GM12878 (cell line): ENCODE measurements around the gene AMH.

Experiments used
- MAX ChIP-seq: IDR thresholded peaks from 2 replicates; pipeline ENCODE4 v1.6.1; 2012; ENCODE audit warnings: low read depth, low read length, improper control_type of control experiment
- POLR2AphosphoS5 ChIP-seq: IDR thresholded peaks from 2 replicates; pipeline ENCODE4 v1.6.1; 2011; ENCODE audit warnings: mild to moderate bottlenecking, low read length, inconsistent platforms
- RCOR1 ChIP-seq: conservative IDR thresholded peaks from 2 replicates; pipeline ENCODE4 v1.6.1; 2012; ENCODE audit warnings: low read depth, low read length, improper control_type of control experiment
- ZBTB40 ChIP-seq: fragments of 450-650 bp; IDR thresholded peaks from 2 replicates; pipeline ENCODE4 v1.6.1; 2016; ENCODE audit warnings: mild to moderate bottlenecking, moderate library complexity, borderline replicate concordance

GRCh38 chr19:2235381-2236063 is 13.6 kb upstream of the AMH start:
- no peak for TF ChIP-seq ZBTB40
- TF ChIP-seq POLR2AphosphoS5: no peak
- no peak for TF ChIP-seq MAX
- TF ChIP-seq RCOR1: no peak
